Ramos (cell line): ENCODE results near the gene MYLK.

Source experiments
- in situ Hi-C: fragments of 300-500 bp; cut with MboI; formaldehyde crosslinking; loops from one replicate; pipeline ENCODE4 v1.14.3; 2022; ENCODE audit warnings: low sequenced_read_pairs; ENCODE audit not compliant: unreplicated experiment

MYLK gene

DNA sequence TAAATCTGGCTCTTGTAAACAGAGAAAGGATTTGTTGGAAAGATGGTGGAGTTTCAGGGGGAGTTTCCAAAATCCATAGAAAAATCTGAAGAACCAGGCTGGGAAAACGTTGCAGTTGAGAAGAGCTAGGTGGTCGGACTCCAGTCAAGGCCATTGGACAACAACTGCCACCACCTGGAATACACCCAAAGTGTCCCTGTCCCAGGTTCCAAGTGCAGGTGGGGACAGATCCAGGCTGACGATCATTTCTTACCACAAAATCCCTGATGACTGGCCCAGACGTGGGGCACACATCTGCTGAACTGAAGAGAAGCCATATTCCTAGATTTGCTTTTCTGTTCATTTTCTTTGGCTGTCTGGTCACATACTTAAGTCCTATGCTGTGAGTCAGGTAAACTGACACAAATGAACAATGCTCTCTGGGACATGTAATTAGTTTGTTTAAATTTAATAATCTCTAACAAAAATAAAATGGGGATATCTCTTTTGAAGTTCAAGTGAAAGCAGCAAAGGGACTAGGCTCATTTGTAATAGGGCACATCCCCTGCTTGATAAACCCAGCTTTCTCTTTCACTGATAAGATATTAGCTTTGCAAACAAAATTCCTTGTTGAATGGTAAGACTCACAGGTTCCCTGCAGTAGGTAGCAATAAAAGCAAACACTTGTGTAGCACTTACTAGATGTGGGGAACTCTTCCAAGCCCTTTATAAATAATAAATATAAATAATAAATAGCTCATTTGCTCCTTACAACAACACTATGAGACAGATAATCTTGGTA is 88.5 kb downstream of the MYLK start:
- in situ Hi-C loops = no loop called here

DNA sequence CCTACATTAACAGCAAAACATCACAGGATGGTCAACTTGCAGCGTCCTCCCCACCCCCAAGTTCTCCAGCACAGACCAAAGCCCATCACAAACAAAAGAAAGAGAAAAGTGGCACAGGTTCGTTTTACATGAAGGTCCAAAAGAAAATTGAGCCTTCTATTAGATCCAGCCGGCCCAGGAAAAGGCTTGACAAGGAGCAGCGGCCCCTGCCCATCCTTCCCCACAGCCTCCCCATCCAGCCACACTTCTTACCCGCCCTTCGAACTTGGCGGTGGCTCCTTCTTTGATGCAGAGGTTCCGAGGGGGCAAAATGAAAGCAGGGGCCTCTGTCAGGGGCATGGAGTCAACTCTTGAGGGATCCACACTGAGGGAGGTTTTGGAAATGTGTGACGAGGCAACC is 90.7 kb downstream of the MYLK start:
- in situ Hi-C loops = no loop called here

DNA sequence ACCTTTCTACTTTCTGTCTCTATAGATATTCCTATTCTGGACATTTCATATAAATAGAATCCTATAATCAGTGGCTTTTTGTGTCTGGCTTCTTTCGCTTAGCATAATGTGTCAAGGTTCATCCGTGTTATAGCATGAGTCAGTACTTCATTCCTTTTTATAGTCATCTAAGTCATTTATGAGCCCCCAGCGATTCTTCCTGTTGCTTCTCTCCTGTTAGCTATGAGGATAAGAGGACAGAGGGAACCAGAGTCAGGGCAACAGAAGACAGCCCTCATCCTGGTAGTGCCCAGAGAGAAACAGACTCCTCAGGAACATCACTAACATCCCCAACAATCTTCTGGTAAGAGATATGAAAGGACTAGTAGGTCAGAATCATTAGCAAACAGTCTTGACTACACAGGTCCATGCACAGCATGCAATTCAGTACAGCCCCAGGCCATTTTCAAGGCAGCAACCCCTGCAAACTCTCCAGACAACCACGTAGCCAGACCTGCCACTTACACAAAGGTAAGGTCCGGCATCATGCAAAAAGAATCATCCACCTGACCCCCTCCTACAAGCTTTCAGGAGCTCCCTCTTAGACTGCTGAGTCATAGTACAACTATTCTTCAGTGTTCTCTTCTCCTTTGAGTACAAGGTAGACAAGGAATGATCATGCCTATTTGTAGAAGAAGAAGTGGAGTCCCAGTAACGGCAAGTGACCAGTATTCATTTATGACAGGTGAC is 91.5 kb downstream of the MYLK start:
- in situ Hi-C loops = no loop called here

DNA sequence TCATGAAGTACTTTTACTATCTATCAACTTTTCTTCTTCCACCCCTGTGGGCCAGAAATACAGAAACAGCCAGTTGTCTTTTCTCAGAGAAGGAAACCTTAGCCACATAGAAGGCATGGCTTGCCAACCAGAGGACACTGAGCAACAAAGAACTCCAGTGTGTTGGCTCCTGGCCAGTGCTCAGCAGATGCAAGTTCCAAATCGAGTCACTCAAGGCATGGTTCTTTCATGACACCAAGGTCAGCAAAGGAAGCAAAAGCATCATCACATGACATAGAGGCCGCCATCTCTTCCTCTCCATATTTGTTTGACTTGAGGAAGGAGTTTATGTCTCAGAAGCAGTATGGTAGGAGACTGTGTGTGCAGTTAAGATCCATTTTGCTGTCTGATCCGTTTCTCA is 92.2 kb downstream of the MYLK start:
- in situ Hi-C loops = no loop called here

DNA sequence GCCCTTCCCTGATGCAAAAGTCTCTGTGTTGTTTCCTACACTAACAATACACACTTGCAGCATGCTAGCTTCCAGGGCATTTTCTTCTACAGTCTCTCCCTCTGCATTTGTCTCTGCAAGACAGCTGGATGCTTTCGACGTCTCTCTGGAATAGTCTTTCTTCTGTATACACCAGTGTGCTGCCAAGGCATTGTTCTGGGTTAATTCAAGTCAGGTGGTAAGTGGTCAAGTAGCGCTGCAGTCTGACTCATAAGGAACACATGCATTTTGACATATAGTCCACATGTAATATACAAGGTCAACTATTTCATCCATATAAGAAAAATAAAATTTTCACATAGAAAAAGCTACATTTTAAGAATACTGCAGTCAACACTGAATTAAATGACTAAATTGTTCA is 92.7 kb downstream of the MYLK start:
- in situ Hi-C loops = no loop called here

DNA sequence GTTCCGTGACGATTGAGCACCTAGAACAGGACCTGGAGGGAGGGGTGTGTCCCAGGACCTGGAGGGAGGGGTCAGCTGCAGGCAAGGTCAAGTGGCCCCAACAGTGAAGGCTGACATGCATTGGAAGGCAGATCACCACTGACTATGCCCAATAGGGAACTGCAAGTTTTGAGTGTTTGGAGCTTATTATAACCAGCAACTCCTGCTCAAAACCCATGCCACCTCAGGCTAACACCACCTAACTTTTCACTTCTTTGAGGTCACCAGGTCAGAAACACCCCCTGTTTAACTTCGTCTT is 93.1 kb downstream of the MYLK start:
- in situ Hi-C loops = no loop called here

DNA sequence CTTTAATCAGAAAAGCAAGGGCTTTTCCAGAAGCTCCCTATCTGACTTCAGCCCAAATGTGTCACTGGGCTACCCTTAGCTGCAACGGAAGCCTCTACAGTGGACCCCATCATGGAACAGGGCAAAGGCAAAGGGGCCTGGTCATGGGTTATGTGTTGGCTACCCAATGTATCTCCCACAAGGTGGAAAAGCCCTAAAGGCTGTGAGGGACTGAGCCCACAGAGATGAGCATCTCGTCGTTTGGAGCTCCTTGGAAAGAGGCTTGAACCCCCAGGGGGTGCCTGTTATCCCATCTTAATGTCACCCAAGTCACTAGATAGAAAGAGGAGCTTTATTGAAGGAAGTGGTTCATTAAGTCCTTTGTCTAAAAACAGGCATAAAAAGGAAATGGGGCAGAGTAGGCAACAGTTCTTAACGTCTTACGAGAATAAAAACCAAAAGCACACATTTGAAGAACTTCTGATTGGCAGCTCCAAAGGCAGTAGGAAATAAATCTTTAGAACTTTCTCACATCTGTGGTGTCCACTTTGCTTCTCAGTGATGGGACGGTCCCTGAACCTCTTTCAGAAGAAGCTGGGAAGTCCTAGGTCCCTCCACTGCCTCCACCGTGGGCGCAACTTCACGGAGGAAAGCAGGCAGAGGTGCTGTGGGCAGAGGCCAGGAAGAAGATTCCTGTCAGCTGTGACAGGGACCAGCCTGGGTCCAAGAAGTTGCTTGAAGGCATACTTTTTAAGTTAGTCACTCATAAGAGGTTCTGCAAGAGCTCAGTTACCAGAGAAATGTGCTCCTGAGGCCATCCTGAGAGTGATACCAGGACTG is 93.7 kb downstream of the MYLK start:
- in situ Hi-C loops = no loop called here

DNA sequence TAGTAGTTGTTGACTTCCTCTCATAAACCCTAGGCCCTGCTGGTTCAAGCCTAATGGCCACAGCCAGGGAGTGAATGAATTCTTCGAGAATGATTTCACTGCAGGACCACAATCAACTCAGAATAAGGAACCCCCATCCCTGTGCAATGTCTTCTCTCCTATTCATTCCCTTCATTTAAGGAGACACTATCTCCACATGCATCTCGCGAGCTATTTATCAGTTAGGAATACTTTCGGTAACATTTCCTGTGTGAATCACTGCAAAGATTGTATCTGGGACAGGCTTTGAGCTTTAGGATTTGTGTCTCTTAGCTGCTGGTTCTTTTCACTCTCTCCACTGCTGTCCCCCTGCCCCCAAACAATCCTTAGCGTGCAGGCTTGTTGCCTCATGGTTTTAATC is 94.4 kb downstream of the MYLK start:
- in situ Hi-C loops = no loop called here

DNA sequence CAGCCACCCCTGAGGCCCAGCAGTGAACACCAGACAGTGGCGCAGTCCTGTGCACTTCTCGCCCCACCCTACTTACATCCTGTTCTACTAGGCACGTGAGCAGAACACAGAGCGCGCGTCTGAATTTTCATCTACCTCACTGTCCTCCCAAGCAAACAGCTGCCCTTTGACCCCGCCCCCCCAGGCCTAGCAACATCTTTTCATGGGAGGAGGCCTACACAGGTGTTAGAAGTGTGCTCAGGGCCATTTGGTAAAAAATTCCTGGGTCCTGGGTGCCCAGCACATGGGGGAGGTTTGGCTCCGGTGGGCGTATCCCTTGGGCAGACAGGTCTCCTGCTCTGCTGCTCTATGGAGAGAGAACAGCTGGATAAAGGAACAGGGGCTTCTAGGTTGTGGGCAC is 95.0 kb downstream of the MYLK start:
- in situ Hi-C loops = no loop called here

DNA sequence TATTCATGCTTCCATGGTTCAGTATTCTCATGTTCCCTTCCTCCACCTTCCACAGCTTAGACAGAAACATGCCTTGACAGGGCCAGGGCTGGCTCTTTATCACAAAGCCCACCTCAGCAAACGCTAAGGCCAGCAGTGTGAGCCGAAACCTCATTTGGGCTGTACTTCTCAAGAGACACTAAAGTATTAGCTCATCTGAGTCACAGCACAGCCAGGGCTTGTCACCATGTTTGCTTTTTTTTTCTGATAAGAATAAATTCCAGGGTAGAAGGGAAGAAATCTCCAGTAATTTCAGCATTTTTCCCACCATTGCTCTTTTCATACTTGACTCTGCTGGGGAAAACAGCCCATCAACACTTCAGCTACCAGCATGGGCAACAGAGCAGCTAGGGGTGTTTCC is 95.4 kb downstream of the MYLK start:
- in situ Hi-C loops = no loop called here

DNA sequence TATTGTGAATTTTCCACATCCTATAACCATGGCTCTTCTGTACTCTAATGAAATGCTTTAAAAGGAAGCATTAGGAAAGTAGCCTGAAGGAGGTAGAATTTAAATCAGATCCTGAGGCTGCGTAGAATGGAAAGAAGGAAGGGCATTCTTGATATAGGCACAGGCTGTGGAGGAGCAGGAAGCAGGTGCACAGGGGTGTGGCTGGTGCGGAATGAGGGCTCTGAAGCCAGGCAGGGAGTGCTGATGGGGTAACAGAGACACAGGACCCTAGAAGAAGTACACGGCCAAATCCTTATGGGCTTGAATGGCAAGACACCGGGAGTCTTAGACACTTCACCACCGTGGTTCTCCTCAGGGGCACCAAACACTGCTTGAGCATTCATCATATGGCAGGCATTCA is 97.0 kb downstream of the MYLK start:
- in situ Hi-C loops = no loop called here

DNA sequence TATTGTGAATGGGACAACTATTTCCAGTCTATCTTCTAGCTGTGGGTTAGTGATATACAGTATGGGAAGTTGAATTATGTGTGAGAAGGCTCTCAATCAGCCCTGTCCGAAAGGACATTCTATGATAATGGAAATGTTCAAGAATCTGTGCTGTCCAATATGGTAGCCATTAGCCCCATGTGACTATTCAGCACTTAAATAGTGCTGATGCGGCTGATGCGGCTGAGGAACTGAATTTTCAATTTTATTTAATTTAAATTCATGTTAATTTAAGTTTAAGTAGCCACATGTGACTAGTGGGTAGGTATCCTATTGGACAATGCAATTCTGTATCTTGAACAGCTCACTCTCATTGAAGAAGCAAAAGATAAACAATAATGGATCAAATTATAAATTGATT is 98.5 kb downstream of the MYLK start:
- in situ Hi-C loops = no loop called here

DNA sequence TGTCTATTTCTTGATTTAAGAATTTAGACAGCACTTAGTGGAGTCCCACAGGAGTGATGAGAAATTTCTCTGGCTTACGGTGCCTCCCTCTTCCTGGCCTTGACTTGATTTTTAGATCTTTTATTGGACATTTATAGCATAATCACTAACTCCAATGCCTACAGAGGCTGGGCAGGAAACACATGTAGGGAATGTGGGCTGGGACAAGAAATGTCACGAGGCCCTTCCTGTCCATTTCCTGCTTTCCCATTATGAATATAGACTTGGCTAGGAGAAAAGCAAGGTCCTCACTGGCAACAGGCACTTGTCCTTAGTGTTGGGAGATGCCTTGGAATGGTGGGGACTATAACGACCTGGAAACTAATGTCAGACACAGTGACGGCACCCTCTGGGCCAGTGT is 100.3 kb downstream of the MYLK start:
- in situ Hi-C loops = no loop called here

DNA sequence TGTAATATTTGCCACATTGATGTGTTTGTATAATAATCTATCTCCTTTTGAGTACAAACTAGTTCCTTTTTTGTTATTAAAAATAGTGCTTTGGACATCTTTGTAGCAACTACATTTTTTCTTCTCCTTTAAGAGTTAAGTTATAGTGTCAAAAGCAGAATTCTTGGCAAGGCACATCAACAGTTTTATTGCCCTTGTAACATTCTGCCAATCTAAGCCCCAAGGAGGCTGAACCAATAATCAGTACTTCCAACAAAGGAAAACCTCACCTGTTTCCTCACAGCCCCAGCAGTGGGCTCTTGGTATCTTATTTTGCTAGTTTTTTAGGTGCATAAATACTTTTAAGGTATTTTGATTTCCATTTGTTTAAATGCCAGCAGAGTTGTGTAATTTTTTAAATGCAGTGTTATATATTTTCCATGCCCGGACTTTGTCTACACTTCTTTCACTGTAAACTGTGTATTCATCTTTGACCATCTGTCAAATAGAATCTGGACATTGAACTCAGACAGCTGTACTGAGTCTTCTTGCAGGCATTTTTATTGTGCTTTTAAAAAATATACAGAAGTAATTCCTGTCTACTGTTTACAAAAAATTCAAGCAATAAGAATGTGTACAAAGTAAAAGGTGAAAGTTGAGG is 101.0 kb downstream of the MYLK start:
- in situ Hi-C loops = no loop called here

DNA sequence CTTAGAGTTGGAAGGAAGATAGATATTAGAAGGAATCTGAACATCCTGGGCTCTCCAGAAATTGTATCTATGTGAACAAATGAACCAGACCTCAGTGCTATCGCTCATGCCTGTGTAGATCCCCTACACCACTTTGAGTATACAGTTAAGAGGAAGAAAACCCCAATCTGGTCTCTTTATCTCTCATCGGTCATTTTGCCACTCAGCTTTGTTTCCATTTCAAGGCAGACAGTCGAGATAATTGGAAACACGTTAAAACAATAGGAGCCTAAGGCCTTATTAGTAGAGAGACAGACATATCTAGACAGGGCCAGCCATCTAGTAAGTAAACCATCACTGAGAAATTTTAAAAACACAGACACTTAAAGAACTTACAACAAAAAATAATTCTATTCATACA is 101.6 kb downstream of the MYLK start:
- in situ Hi-C loops = no loop called here

DNA sequence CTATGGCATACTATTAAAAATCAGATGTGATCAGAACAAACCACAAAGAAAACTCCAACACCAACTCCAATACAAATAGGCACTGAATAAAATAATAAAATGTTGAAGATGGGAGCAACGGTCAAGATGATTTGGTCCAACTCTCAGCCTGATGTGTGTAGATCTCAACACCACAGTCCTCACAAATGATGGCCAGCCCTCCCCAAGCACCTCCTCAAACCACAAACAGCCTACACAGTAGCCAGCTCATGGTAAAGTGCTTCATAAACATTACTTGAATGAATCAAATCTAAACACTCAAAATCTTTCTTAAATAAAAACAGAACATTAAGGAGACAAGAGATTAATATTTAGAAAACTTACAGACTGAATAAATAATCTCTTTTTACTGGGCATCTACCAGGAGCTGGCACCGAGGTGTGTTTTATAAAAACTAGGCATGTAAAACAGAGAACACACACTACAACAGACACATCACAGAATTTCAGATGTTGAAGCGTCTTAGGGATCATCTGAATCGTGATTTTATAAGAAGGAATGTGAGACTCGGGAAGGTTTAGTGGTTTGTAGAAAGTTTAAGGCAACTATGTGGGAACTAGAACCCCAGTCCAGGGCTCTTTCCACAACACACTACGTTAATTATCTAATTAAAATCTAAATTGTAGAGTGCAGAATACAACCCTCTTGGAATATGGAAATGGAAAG is 102.4 kb downstream of the MYLK start:
- in situ Hi-C loops = no loop called here

DNA sequence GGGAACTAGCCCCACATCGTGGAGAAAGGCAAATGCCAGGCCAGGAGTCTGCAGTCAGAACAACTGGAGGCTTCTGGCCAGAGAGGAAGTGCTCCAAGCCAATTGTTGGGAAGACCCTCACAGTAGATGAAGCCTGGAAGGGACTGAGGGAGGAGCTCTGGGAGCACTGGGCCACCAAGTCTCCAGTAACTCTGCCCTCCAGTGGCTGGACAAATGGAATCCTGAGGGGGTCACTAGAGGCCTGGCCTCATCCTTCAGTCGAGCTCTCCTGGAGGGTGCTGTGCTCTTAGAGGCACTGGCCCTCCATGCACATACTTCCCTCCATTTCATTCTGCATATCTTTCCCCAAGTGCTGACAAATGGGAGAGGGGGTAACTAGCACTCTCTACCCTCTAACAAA is 103.0 kb downstream of the MYLK start:
- in situ Hi-C loops = no loop called here

DNA sequence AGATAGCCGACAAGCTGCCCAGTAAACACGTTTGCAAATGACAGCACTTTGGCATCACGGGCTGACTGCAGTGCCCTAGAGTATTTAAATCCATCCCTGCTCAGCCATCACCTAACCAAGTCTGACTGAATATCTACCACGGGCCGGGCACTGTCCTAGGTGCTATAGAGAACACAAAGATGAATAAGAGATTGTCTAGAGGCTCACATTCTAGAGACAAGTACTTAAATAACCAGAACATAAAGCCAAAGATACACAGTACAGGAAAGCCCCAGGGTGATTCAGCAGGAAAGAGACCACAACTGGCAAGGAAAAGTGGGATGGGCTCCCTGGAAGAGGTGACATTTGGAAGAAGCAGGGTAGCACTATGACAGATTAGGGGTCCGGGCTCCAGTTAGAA is 103.5 kb downstream of the MYLK start:
- in situ Hi-C loops = no loop called here

DNA sequence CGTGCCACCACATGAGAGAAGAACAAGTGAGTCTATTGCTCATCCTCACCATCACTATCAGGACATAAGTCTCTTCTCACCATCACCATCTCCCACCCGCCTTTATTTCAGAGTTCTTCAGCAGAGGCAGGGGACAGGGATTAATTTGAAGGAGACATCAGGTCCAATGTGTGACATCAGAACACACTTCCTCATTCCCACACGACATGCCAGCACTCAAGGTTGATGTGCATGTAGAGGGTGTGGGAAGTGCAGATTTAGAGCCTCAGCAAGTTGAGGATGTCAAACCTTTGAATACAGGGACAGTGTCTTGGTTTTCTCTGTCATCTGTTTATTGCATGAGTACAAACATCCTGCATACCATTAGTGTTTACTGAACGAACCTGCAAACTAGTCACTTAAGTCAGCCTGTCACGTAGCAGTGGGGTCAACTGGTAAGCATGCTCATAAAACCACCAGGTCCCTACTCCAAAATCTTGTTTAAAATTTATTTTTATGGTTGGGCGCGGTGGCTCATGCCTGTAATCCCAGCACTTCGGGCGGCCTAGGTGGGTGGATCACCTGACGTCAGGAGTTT is 104.4 kb downstream of the MYLK start:
- in situ Hi-C loops = no loop called here
